SK-N-DZ (cell line): Measurements from ENCODE around the gene GINS1.

Experiments used
- DNase-seq: peaks from one replicate; pipeline ENCODE4 v3.0.0-alpha.2; 2015; ENCODE audit warnings: low spot score

GINS1 gene

GRCh38 chr20:25493137-25493536 is 85.7 kb downstream of the GINS1 start:
- DNase-seq: no peak

- no peak for DNase-seq
Observed at GRCh38 chr20:25493748-25494505, 86.5 kb downstream of the GINS1 start.

GRCh38 chr20:25494506-25495188 is 87.2 kb downstream of the GINS1 start:
- DNase-seq: no peak

- no peak for DNase-seq
Observed at GRCh38 chr20:25495189-25495824, 87.8 kb downstream of the GINS1 start.

GRCh38 chr20:25496165-25496967 is 88.9 kb downstream of the GINS1 start:
- DNase-seq: no peak

GRCh38 chr20:25496968-25497401 is 89.5 kb downstream of the GINS1 start:
- no peak for DNase-seq

GRCh38 chr20:25497586-25498279 is 90.3 kb downstream of the GINS1 start:
- DNase-seq: no peak
